ENCODE measurements around the gene PRDM15.

DNA sequence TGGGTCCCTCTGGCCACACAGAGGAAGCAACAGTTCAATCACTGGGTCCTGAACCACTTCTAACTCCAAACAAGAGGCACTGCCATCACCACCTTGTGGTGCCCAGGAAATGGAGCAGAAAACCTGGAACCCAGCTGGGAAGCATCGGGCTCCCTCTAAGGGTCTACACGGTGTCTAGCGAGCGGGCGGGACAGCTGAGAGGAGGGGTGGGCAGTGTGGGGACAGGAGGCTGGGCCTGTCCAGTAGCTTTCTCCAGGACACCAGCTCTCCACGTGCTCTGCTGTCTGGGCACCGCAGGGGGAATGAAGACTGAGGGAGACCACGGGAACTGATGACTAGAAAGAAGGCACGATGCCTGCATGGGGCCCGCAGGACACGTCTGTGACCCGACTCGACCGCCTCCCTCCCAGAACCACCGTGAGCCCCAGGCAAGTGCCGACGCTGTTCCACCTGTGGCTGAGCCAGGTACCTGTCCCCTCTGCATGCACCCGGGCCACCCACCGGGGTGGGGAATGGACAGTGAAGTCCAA, 5.4 kb upstream of the PRDM15 start:
- no peak for TF ChIP-seq EP300 (IDR thresholded peaks at IDR 0.05)
- TF ChIP-seq, protein P1, sequence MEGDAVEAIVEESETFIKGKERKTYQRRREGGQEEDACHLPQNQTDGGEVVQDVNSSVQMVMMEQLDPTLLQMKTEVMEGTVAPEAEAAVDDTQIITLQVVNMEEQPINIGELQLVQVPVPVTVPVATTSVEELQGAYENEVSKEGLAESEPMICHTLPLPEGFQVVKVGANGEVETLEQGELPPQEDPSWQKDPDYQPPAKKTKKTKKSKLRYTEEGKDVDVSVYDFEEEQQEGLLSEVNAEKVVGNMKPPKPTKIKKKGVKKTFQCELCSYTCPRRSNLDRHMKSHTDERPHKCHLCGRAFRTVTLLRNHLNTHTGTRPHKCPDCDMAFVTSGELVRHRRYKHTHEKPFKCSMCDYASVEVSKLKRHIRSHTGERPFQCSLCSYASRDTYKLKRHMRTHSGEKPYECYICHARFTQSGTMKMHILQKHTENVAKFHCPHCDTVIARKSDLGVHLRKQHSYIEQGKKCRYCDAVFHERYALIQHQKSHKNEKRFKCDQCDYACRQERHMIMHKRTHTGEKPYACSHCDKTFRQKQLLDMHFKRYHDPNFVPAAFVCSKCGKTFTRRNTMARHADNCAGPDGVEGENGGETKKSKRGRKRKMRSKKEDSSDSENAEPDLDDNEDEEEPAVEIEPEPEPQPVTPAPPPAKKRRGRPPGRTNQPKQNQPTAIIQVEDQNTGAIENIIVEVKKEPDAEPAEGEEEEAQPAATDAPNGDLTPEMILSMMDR (IDR thresholded peaks at IDR 0.05), result no peak
- no peak for TF ChIP-seq POLR2A (IDR thresholded peaks at IDR 0.05)
